Liver (tissue), 9 donors: ENCODE results near the gene FKBP1B. TPM values are rescaled to one million over a fixed set of nuclear protein-coding genes. Genes with fewer than 3 reads are reported as not detected.
"Not testable (repeated sequence)": the region's sequence is repeated elsewhere in the genome, so short reads cannot be mapped to it uniquely, and the experiment has no call there.

Experiments
- DNase-seq: peaks from one replicate; pipeline ENCODE4 v3.0.0-alpha.2; 2017; ENCODE audit warnings: low spot score
- H3K27ac ChIP-seq, 2 donors: one replicate each; pipeline ENCODE4 v1.7.0; 2013; ENCODE audit warnings: inconsistent platforms in 2 of 2, low read length in 2 of 2, control low read depth in 1 of 2, low read depth in 1 of 2, mild to moderate bottlenecking in 1 of 2
- H3K27me3 ChIP-seq, 4 donors: one replicate each; pipeline versions ENCODE4 v1.6.1 to v1.7.0; 2013; ENCODE audit warnings: low read length in 3 of 4, inconsistent platforms in 1 of 4, mild to moderate bottlenecking in 1 of 4, moderate library complexity in 1 of 4; ENCODE audit not compliant: control insufficient read depth in 4 of 4, insufficient read depth in 4 of 4
- H3K36me3 ChIP-seq, 4 donors: one replicate each; pipeline versions ENCODE4 v1.6.1 to v1.7.0; 2013; ENCODE audit warnings: low read length in 3 of 4, mild to moderate bottlenecking in 3 of 4, low read depth in 1 of 4, moderate library complexity in 1 of 4; ENCODE audit not compliant: control insufficient read depth in 4 of 4, insufficient read depth in 3 of 4
- H3K4me1 ChIP-seq, 4 donors: one replicate each; pipeline versions ENCODE4 v1.6.1 to v1.7.0; 2013; ENCODE audit warnings: low read length in 3 of 4, mild to moderate bottlenecking in 3 of 4, moderate library complexity in 1 of 4; ENCODE audit not compliant: control insufficient read depth in 4 of 4, insufficient read depth in 4 of 4
- H3K4me3 ChIP-seq, 3 donors: one replicate each; pipeline versions ENCODE4 v1.6.1 to v1.7.0; 2013; ENCODE audit warnings: low read length in 3 of 3, control low read depth in 1 of 3, low read depth in 1 of 3, mild to moderate bottlenecking in 1 of 3
- H3K9ac ChIP-seq, 2 donors: one replicate each; pipeline ENCODE4 v1.7.0; 2013; ENCODE audit warnings: low read length in 2 of 2, mild to moderate bottlenecking in 2 of 2, moderate library complexity in 2 of 2, control low read depth in 1 of 2, low read depth in 1 of 2
- H3K9me3 ChIP-seq, 4 donors: one replicate each; pipeline versions ENCODE4 v1.6.1 to v1.7.0; 2013; ENCODE audit warnings: low read length in 3 of 4; ENCODE audit not compliant: control insufficient read depth in 4 of 4
- ATF3 ChIP-seq: IDR thresholded peaks from 2 replicates; pipeline ENCODE4 v1.6.1; 2016; ENCODE audit warnings: antibody characterized with exemption
- CTCF ChIP-seq: fragments of 150-350 bp; IDR thresholded peaks from 2 replicates; pipeline ENCODE4 v1.5.1; 2017; ENCODE audit warnings: improper control_type of control experiment, low read depth, low read length; ENCODE audit not compliant: missing input control
- EGR1 ChIP-seq, 2 donors: IDR thresholded peaks; 2 replicates each; pipeline ENCODE4 v1.6.1; 2016 to 2018; ENCODE audit warnings: antibody characterized with exemption in 2 of 2, low read depth in 2 of 2
- FOXA1 ChIP-seq: IDR thresholded peaks from 2 replicates; pipeline ENCODE4 v1.6.1; 2016; ENCODE audit warnings: antibody characterized with exemption
- FOXA2 ChIP-seq: IDR thresholded peaks from 2 replicates; pipeline ENCODE4 v1.6.1; 2016; ENCODE audit warnings: antibody characterized with exemption
- GABPA ChIP-seq, 2 donors: IDR thresholded peaks in 1 of 2; conservative IDR thresholded peaks in 1 of 2; 2 replicates each; pipeline ENCODE4 v1.6.1; 2016; ENCODE audit warnings: antibody characterized with exemption in 2 of 2, mild to moderate bottlenecking in 1 of 2, moderate library complexity in 1 of 2
- HNF4A ChIP-seq, 2 donors: conservative IDR thresholded peaks; 2 replicates each; pipeline ENCODE4 v1.6.1; 2016; ENCODE audit warnings: antibody characterized with exemption in 2 of 2, mild to moderate bottlenecking in 2 of 2
- HNF4G ChIP-seq: IDR thresholded peaks from 2 replicates; pipeline ENCODE4 v1.6.1; 2016; ENCODE audit warnings: antibody characterized with exemption
- JUND ChIP-seq, 2 donors: IDR thresholded peaks; 2 replicates each; pipeline ENCODE4 v1.6.1; 2016; ENCODE audit warnings: antibody characterized with exemption in 2 of 2
- MAX ChIP-seq: IDR thresholded peaks from 2 replicates; pipeline ENCODE4 v1.6.1; 2016; ENCODE audit warnings: antibody characterized with exemption
- NR2F2 ChIP-seq: IDR thresholded peaks from 2 replicates; pipeline ENCODE4 v1.6.1; 2016; ENCODE audit warnings: antibody characterized with exemption
- RAD21 ChIP-seq, 2 donors: IDR thresholded peaks; 2 replicates each; pipeline ENCODE4 v1.6.1; 2016; ENCODE audit warnings: antibody characterized with exemption in 2 of 2, mild to moderate bottlenecking in 2 of 2
- REST ChIP-seq: IDR thresholded peaks from 2 replicates; pipeline ENCODE4 v1.6.1; 2016; ENCODE audit warnings: antibody characterized with exemption, mild to moderate bottlenecking
- RXRA ChIP-seq, 2 donors: IDR thresholded peaks; 2 replicates each; pipeline ENCODE4 v1.6.1; 2017 to 2018; ENCODE audit warnings: antibody characterized with exemption in 2 of 2, mild to moderate bottlenecking in 1 of 2
- SP1 ChIP-seq: IDR thresholded peaks from 2 replicates; pipeline ENCODE4 v1.6.1; 2018; ENCODE audit warnings: antibody characterized with exemption, mild to moderate bottlenecking
- TAF1 ChIP-seq: conservative IDR thresholded peaks from 2 replicates; pipeline ENCODE4 v1.6.1; 2016; ENCODE audit warnings: antibody characterized with exemption, mild to moderate bottlenecking
- YY1 ChIP-seq: IDR thresholded peaks from 2 replicates; pipeline ENCODE4 v1.6.1; 2016; ENCODE audit warnings: antibody characterized with exemption, mild to moderate bottlenecking
- ZBTB33 ChIP-seq: IDR thresholded peaks from 2 replicates; pipeline ENCODE4 v1.6.1; 2016; ENCODE audit warnings: antibody characterized with exemption
- WGBS: extraction: QIAGEN DNeasy Blood & Tissue Kit; methylation state at CpG from one replicate; pipeline ENCODE4 v1.1.7; 2013; 5-methylcytosine and 5-hydroxymethylcytosine counted together
- polyA plus RNA-seq, 2 donors: library from polyadenylated mRNA; stranded (reverse) in 1 of 2; unstranded in 1 of 2; fragments of 200-250 nt in 1 of 2; fragments of >200 nt in 1 of 2; fragmentation: Nextera tagmentation in 1 of 2; extraction: Ambion mirVana in 1 of 2; gene quantifications; one replicate each; pipeline versions ENCODE4 v1.2.1 to v1.2.3, GENCODE V29; 2013 to 2015
- total RNA-seq, 2 donors: library from RNA; depleted of rRNA; stranded (reverse); fragments of >200 nt; gene quantifications; one replicate each; pipeline ENCODE4 v1.2.3, GENCODE V29; 2014
- donor health status: healthy.
- donor health status: healthy.
- donor health status: healthy.
- donor health status: healthy.
- donor health status: healthy.

Gene FKBP1B
- total and polyA plus RNA-seq, 4 donors: 3.6 to 23.6 (median 11.5) TPM

GRCh38 chr2:24088821-24089359 is 39.3 kb downstream of the FKBP1B start:
- no peaks in the 10 kb centered on the region for H3K36me3 ChIP-seq
- no peak for DNase-seq
- WGBS: 45% methylated on average over 2 of the region's 2 CpGs

GRCh38 chr2:24093270-24093669 is 43.7 kb downstream of the FKBP1B start:
- H3K27me3 ChIP-seq: not testable (repeated sequence)

More at GRCh38 chr2:24088821-24089359, 39.3 kb downstream of the FKBP1B start:
- Histone ChIP-seq H3K9me3 (no peaks in the 10 kb centered on the region), H3K4me1 (peaks cover 0 to 12% (median 10%) of the 10 kb centered on the region in 4 donors), H3K9ac (no peak overlapping the region), H3K27me3 (no peaks in the 10 kb centered on the region), H3K27ac (no peak overlapping the region), H3K4me3 (no peak overlapping the region)
- TF ChIP-seq YY1 (no peak), SP1 (no peak), TAF1 (no peak), HNF4G (no peak), GABPA (IDR thresholded peaks at IDR 0.05 in 1 of 2, conservative IDR thresholded peaks at IDR 0.05 in 1 of 2) (no peak), HNF4A (conservative IDR thresholded peaks at IDR 0.05) (no peak), FOXA1 (no peak), EGR1 (IDR thresholded peaks at IDR 0.05; ENCODE audit: low read depth in 2 of 2) (no peak), FOXA2 (no peak), MAX (no peak), NR2F2 (no peak), RXRA (IDR thresholded peaks at IDR 0.05) (no peak), JUND (IDR thresholded peaks at IDR 0.05) (no peak), RAD21 (IDR thresholded peaks at IDR 0.05) (no peak), ATF3 (no peak), CTCF (no peak), ZBTB33 (no peak), REST (no peak)

GRCh38 chr2:24095171-24095677 is 45.7 kb downstream of the FKBP1B start:
- 71% methylated on average over 17 of the region's 17 CpGs for WGBS
- H3K9me3 ChIP-seq, DNase-seq, H3K4me3 ChIP-seq, H3K27me3 ChIP-seq, H3K4me1 ChIP-seq, H3K9ac ChIP-seq, H3K36me3 ChIP-seq, H3K27ac ChIP-seq: not testable (repeated sequence)

More at GRCh38 chr2:24093270-24093669, 43.7 kb downstream of the FKBP1B start:
- H3K4me3 ChIP-seq, H3K9ac ChIP-seq, H3K36me3 ChIP-seq, H3K4me1 ChIP-seq, H3K9me3 ChIP-seq, H3K27ac ChIP-seq, DNase-seq: not testable (repeated sequence)
- WGBS: 98% methylated on average over 5 of the region's 5 CpGs

- DNase-seq, H3K27ac ChIP-seq, H3K4me1 ChIP-seq, H3K4me3 ChIP-seq, H3K27me3 ChIP-seq, H3K9me3 ChIP-seq, H3K36me3 ChIP-seq, H3K9ac ChIP-seq: not testable (repeated sequence)
- WGBS: 91% methylated on average over 2 of the region's 2 CpGs
Measured at GRCh38 chr2:24100732-24101131, 51.2 kb downstream of the FKBP1B start.
